Neutrophil (primary cell): ENCODE data around the gene SH3GL2.

Experiments used
- H3K27ac ChIP-seq: fragments of 200-600 bp; sonication (generic); 2 replicates; pipeline ENCODE4 v1.5.1; 2016; ENCODE audit warnings: mild to moderate bottlenecking, moderate library complexity
- H3K27me3 ChIP-seq: fragments of 200-600 bp; sonication (generic); 2 replicates; pipeline ENCODE4 v1.6.0; 2016; ENCODE audit warnings: mild to moderate bottlenecking
- H3K36me3 ChIP-seq: fragments of 200-600 bp; sonication (generic); 2 replicates; pipeline ENCODE4 v1.5.1; 2017
- H3K4me1 ChIP-seq, 2 experiments: fragments of 200-600 bp in 1 of 2; sonication (generic) in 1 of 2; 1 replicate in 1 of 2; 2 replicates in 1 of 2; pipeline versions ENCODE4 v1.5.1 to v1.6.1; 2013 to 2016; ENCODE audit warnings: low read depth in 1 of 2, low read length in 1 of 2, mild to moderate bottlenecking in 1 of 2, moderate library complexity in 1 of 2; ENCODE audit not compliant: control insufficient read depth in 1 of 2, insufficient read depth in 1 of 2
- H3K4me3 ChIP-seq, 2 experiments: fragments of 200-600 bp in 1 of 2; sonication (generic) in 1 of 2; 1 replicate in 1 of 2; 2 replicates in 1 of 2; pipeline ENCODE4 v1.5.1; 2013 to 2016; ENCODE audit warnings: low read depth in 1 of 2, low read length in 1 of 2, mild to moderate bottlenecking in 1 of 2, moderate library complexity in 1 of 2
- H3K9me3 ChIP-seq: fragments of 200-600 bp; sonication (generic); 2 replicates; pipeline ENCODE4 v1.5.1; 2016
- CTCF ChIP-seq: fragments of 200-600 bp; sonication (generic); IDR thresholded peaks from 2 replicates; pipeline ENCODE4 v1.5.1; 2016; ENCODE audit warnings: antibody characterized with exemption

The SH3GL2 gene

GRCh38 chr9:17594961-17595360 is 16.1 kb downstream of the SH3GL2 start:
- no peak for TF ChIP-seq CTCF
- Histone ChIP-seq H3K27ac (no peak overlapping the region), H3K4me1 (no peaks in the 10 kb centered on the region), H3K4me3 (no peak overlapping the region), H3K9me3 (no peaks in the 10 kb centered on the region), H3K27me3 (no peaks in the 10 kb centered on the region), H3K36me3 (no peaks in the 10 kb centered on the region)

- Histone ChIP-seq H3K36me3 (no peaks in the 10 kb centered on the region), H3K4me1 (no peaks in the 10 kb centered on the region), H3K4me3 (no peak overlapping the region), H3K9me3 (no peaks in the 10 kb centered on the region), H3K27me3 (no peaks in the 10 kb centered on the region), H3K27ac (no peak overlapping the region)
- no peak for TF ChIP-seq CTCF
These were observed 19.1 kb downstream of the SH3GL2 start for GRCh38 chr9:17597977-17598376.

- Histone ChIP-seq H3K36me3 (no peaks in the 10 kb centered on the region), H3K4me1 (no peaks in the 10 kb centered on the region), H3K4me3 (no peak overlapping the region), H3K27me3 (no peaks in the 10 kb centered on the region), H3K27ac (no peak overlapping the region), H3K9me3 (no peaks in the 10 kb centered on the region)
- no peak for TF ChIP-seq CTCF
These were observed 22.2 kb downstream of the SH3GL2 start for GRCh38 chr9:17600962-17601593.

GRCh38 chr9:17604556-17604955 is 25.7 kb downstream of the SH3GL2 start:
- TF ChIP-seq CTCF, result no peak
- Histone ChIP-seq H3K27ac (no peak overlapping the region), H3K27me3 (no peaks in the 10 kb centered on the region), H3K4me3 (no peak overlapping the region), H3K9me3 (no peaks in the 10 kb centered on the region), H3K4me1 (no peaks in the 10 kb centered on the region), H3K36me3 (no peaks in the 10 kb centered on the region)

- no peak overlapping the region for H3K4me3 ChIP-seq
- H3K4me1 ChIP-seq, result no peaks in the 10 kb centered on the region
- no peaks in the 10 kb centered on the region for H3K36me3 ChIP-seq
- H3K27ac ChIP-seq, result no peak overlapping the region
- H3K9me3 ChIP-seq, result no peaks in the 10 kb centered on the region
- H3K27me3 ChIP-seq, result no peaks in the 10 kb centered on the region
- no peak for TF ChIP-seq CTCF
These were observed 30.6 kb downstream of the SH3GL2 start for GRCh38 chr9:17609312-17610005.
